Measurements from ENCODE around the gene SF3B1. TPM values are rescaled to one million over a fixed set of nuclear protein-coding genes. Genes with fewer than 3 reads are reported as not detected.

The SF3B1 gene
- total RNA-seq, 1 donor from 2014 or later, result 252 TPM

DNA sequence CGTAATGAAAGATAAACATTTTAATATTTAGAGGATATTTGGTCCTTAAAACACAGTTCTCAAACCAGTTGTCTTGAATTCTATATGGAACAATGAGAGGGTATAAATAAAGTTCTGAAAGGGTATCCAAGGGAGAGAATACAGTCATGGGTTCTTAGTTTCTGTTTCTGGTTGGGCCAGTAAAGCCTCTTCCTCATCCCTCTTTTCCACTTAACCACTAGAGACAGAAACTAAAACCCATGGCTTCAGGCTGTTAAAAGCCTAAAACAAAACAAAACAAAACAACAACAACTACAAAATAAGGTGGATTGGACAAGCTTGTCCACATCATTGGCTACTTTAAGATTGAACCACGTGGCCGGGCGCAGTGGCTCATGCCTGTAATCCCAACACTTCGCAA is 37.3 kb upstream of the SF3B1 start:
- no peak for DNase-seq
- H3K27ac ChIP-seq, result no peak overlapping the region
- H3K4me1 ChIP-seq, result no peaks in the 10 kb centered on the region
- TF ChIP-seq, protein P1, sequence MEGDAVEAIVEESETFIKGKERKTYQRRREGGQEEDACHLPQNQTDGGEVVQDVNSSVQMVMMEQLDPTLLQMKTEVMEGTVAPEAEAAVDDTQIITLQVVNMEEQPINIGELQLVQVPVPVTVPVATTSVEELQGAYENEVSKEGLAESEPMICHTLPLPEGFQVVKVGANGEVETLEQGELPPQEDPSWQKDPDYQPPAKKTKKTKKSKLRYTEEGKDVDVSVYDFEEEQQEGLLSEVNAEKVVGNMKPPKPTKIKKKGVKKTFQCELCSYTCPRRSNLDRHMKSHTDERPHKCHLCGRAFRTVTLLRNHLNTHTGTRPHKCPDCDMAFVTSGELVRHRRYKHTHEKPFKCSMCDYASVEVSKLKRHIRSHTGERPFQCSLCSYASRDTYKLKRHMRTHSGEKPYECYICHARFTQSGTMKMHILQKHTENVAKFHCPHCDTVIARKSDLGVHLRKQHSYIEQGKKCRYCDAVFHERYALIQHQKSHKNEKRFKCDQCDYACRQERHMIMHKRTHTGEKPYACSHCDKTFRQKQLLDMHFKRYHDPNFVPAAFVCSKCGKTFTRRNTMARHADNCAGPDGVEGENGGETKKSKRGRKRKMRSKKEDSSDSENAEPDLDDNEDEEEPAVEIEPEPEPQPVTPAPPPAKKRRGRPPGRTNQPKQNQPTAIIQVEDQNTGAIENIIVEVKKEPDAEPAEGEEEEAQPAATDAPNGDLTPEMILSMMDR (IDR thresholded peaks at IDR 0.05), result no peak
- intact Hi-C loops (cut with DNase I), result loop anchor here (10.0 kb wide), 1 partner anchor 57 kb away; no protein-coding TSS in a partner anchor
- peaks cover 95% of the 10 kb centered on the region for H3K36me3 ChIP-seq
- H3K9me3 ChIP-seq, result no peaks in the 10 kb centered on the region
- ATAC-seq, result no peak
- no peaks in the 10 kb centered on the region for H3K27me3 ChIP-seq
- no peak overlapping the region for H3K4me3 ChIP-seq

DNA sequence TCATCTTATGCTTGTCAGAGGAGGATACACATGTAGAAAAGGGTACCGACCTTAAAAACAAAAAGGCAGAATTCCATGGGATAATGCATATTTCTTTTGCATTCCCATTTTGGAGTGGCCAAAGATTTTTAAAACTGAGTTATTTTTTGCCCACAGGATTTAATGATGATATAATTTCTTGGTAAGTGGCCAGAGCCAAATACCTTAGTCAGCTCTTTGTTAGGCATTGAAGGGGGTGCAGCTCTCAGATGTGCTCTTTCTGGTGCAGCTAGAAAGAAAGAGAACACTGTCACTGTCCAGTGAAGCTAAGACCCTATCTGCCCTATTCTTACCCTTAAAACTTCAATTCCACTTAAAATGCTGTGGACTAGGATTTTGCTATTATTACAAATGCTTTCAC is 29.3 kb upstream of the SF3B1 start:
- ATAC-seq, result no peak
- H3K4me3 ChIP-seq, result no peak overlapping the region
- peaks cover 10% of the 10 kb centered on the region for H3K4me1 ChIP-seq
- DNase-seq, result no peak
- H3K36me3 ChIP-seq, result peaks cover 88% of the 10 kb centered on the region
- intact Hi-C loops (cut with DNase I), result no loop called here
- TF ChIP-seq, protein P1 (IDR thresholded peaks at IDR 0.05), result no peak
- no peaks in the 10 kb centered on the region for H3K9me3 ChIP-seq
- H3K27ac ChIP-seq, result no peak overlapping the region
- H3K27me3 ChIP-seq, result no peaks in the 10 kb centered on the region

DNA sequence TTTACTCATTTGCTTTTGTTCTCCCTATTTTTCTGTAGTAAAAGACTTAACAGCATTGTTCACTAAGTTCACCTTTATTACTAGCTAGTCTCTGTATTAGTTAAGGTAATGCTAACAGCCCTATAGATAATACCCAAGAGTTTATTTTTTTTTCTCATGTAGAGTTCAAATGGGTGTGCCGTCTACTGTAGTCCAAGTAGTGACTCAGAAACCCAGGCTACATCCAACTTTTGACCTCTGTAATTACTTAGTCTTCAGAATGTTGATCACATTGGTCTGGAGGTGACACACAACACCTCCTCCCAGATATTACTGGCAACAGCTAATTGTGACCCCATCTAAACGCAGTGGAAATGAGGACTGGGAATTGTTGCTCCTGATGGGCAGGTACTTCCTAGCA is 26.2 kb upstream of the SF3B1 start:
- Histone ChIP-seq H3K9me3 (no peaks in the 10 kb centered on the region), H3K4me1 (peaks cover 24% of the 10 kb centered on the region), H3K27ac (no peak overlapping the region), H3K36me3 (peaks cover 56% of the 10 kb centered on the region), H3K27me3 (no peaks in the 10 kb centered on the region), H3K4me3 (no peak overlapping the region)
- no peak for DNase-seq
- intact Hi-C loops (cut with DNase I), result no loop called here
- ATAC-seq, result no peak
- TF ChIP-seq, protein P1 (IDR thresholded peaks at IDR 0.05), result no peak

DNA sequence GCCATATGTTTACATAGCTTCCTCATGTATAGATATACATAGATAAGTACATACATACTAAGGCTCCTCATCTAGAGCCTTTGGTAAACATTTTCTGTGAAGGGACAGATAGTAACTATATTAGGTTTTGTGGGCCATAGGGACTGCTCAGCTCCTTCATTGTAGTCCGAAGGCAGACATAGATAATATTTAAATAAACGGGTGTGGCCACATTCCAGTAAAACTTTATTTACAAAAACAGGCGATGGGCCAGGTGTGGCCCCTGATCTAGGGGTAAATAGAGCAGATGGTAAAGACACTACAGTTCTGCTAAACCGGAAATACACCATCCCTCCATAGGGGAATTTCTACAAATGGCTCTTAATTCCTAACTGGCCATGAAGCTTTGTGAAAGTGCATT is 25.8 kb upstream of the SF3B1 start:
- H3K36me3 ChIP-seq, result peaks cover 52% of the 10 kb centered on the region
- TF ChIP-seq, protein P1 (IDR thresholded peaks at IDR 0.05), result no peak
- H3K27ac ChIP-seq, result no peak overlapping the region
- DNase-seq (no peak), ATAC-seq (no peak)
- intact Hi-C loops (cut with DNase I), result no loop called here
- no peaks in the 10 kb centered on the region for H3K9me3 ChIP-seq
- no peak overlapping the region for H3K4me3 ChIP-seq
- no peaks in the 10 kb centered on the region for H3K27me3 ChIP-seq
- peaks cover 24% of the 10 kb centered on the region for H3K4me1 ChIP-seq

DNA sequence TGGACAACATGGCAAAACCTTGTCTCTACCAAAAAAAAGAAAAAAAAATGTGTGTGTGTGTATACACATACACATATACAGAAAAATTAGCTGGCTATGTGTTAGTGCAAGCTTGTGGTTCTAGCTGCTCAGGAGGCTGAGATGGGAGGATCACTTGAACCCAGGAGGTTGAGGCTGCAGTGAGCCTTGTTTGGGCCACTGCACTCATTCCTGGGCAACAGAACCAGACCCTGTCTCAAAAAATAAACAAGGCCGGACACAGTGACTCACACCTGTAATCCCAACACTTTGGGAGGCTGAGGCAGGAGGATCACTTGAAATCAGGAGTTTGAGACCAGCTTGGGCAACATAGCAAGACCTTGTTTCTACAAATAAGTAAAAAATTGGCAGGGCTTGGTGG is 20.6 kb upstream of the SF3B1 start:
- intact Hi-C loops (cut with DNase I), result no loop called here
- Histone ChIP-seq H3K27me3 (no peaks in the 10 kb centered on the region), H3K36me3 (peaks cover 7% of the 10 kb centered on the region), H3K4me1 (peaks cover 33% of the 10 kb centered on the region), H3K9me3 (no peaks in the 10 kb centered on the region), H3K27ac (no peak overlapping the region), H3K4me3 (no peak overlapping the region)
- ATAC-seq, result no peak
- DNase-seq, result no peak
- TF ChIP-seq, protein P1 (IDR thresholded peaks at IDR 0.05), result no peak

DNA sequence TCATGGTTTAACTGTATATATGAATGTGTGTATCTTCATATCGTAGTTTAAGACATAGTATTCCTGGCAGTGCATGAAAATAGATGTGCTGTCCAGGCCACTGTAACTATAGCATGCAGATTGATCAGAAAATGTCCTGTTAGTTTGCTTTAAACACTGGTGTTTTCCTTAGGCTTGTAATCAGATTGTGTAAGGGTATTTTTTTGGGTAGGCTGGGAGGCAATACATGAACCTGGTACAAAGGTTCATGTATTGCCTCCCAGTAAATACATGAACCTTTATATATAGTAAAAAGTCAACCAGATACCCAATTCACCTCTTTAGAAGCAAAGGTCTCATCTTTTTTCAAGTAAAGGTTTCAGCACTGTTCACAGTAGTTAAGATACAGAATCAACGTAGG is 20.1 kb upstream of the SF3B1 start:
- H3K36me3 ChIP-seq, result peaks cover 2% of the 10 kb centered on the region
- no peak overlapping the region for H3K27ac ChIP-seq
- TF ChIP-seq, protein P1 (IDR thresholded peaks at IDR 0.05), result no peak
- no peak for ATAC-seq
- H3K27me3 ChIP-seq, result no peaks in the 10 kb centered on the region
- intact Hi-C loops (cut with DNase I), result no loop called here
- peaks cover 29% of the 10 kb centered on the region for H3K4me1 ChIP-seq
- no peaks in the 10 kb centered on the region for H3K9me3 ChIP-seq
- H3K4me3 ChIP-seq, result peak overlapping the region; percentile 88
- DNase-seq, result no peak
